HepG2 (cell line): ENCODE measurements around the gene AHRR. TPM values are rescaled to one million over a fixed set of nuclear protein-coding genes. Genes with fewer than 3 reads are reported as not detected.
A peak's percentile ranks its signal among the peaks of the same experiment; 100 is the strongest.

Experiments
- ATAC-seq: fragments of 200-7000 bp; cut with Tn5 transposase; 3 replicates; pipeline ENCODE4 v1.9.1; 2020; ENCODE audit warnings: mild to moderate bottlenecking, moderate library complexity
- Bru-seq: library from RNA; stranded (reverse); fragments of 400-500 nt; gene quantifications from one replicate; lab custom pipeline; 2021; lab: Mats Ljungman, UMichigan
- BruChase-seq, 2 experiments: library from RNA; stranded (reverse); fragments of 400-500 nt; gene quantifications; one replicate each; lab custom pipeline; 2021; lab: Mats Ljungman, UMichigan
- BruUV-seq: library from RNA; stranded (reverse); fragments of 400-500 nt; replicated peaks from 2 replicates; lab custom pipeline; 2021; lab: Mats Ljungman, UMichigan
- CTCF ChIA-PET: fragments of 300-600 bp; formaldehyde crosslinking; extraction: SDS; loops from one replicate; lab custom pipeline; 2021; ENCODE audit warnings: low total read pairs, inconsistent platforms, low intra/inter-chr PET ratio; lab: Yijun Ruan, JAX
- POLR2A ChIA-PET: fragments of 350-600 bp; sonication (Branson Sonifier 250); formaldehyde crosslinking; loops from one replicate; lab custom pipeline; 2020; ENCODE audit warnings: antibody characterized with exemption, inconsistent platforms; lab: Yijun Ruan, JAX
- DNase-seq: peaks from one replicate; pipeline ENCODE4 v3.0.0-alpha.2; 2015; ENCODE audit warnings: low spot score
- FAIRE-seq: peaks from 3 replicates; lab custom pipeline; 2011; peaks lifted over from hg19 to GRCh38; lab: Jason Lieb, UNC
- H2AFZ ChIP-seq: one replicate; pipeline ENCODE4 v1.6.1; 2011; ENCODE audit warnings: low read length, inconsistent platforms
- H3K27ac ChIP-seq: fragments of 300-600 bp; 3 replicates; pipeline ENCODE4 v1.8.0; 2011; ENCODE audit warnings: mixed run types, mild to moderate bottlenecking, mixed read lengths, low read length, inconsistent platforms; ENCODE audit not compliant: insufficient read depth; ENCODE audit errors: extremely low read length
- H3K27me3 ChIP-seq, 2 experiments: fragments of 200-600 bp in 1 of 2; 2 replicates in 1 of 2; 3 replicates in 1 of 2; pipeline versions ENCODE4 v1.6.0 to v1.8.0; 2011; ENCODE audit warnings: low read length in 2 of 2, mild to moderate bottlenecking in 2 of 2, moderate library complexity in 2 of 2, inconsistent platforms in 1 of 2; ENCODE audit not compliant: insufficient read depth in 2 of 2, control insufficient read depth in 1 of 2
- H3K36me3 ChIP-seq, 2 experiments: fragments of 200-600 bp in 1 of 2; replicated peaks in 1 of 2; 2 replicates in 1 of 2; 3 replicates in 1 of 2; pipeline versions ENCODE4 v1.5.1 to v1.8.0; 2011; ENCODE audit warnings: low read length in 2 of 2, inconsistent platforms in 1 of 2; ENCODE audit not compliant: insufficient read depth in 2 of 2, control insufficient read depth in 1 of 2
- H3K4me1 ChIP-seq: 2 replicates; pipeline ENCODE4 v1.5.1; 2012; ENCODE audit warnings: low read length, inconsistent platforms; ENCODE audit not compliant: insufficient read depth
- H3K4me2 ChIP-seq: 2 replicates; pipeline ENCODE4 v1.6.0; 2011; ENCODE audit warnings: low read depth, low read length, inconsistent platforms
- H3K4me3 ChIP-seq, 3 experiments: fragments of 200-600 bp in 1 of 3; sonication (generic), shearing (Covaris generic) in 1 of 3; replicated peaks in 1 of 3; 2 replicates each; pipeline ENCODE4 v1.5.1; 2011 to 2016; ENCODE audit warnings: low read length in 3 of 3, inconsistent platforms in 2 of 3, low read depth in 2 of 3, mild to moderate bottlenecking in 2 of 3, control low read depth in 1 of 3, mixed read lengths in 1 of 3; ENCODE audit not compliant: insufficient read depth in 1 of 3
- H3K79me2 ChIP-seq: one replicate; pipeline ENCODE4 v1.6.1; 2011; ENCODE audit warnings: low read length, inconsistent platforms; ENCODE audit not compliant: insufficient read depth
- H3K9ac ChIP-seq: 2 replicates; pipeline ENCODE4 v1.6.0; 2011; ENCODE audit warnings: mild to moderate bottlenecking, low read depth, low read length, inconsistent platforms; ENCODE audit not compliant: insufficient read depth
- H3K9me3 ChIP-seq: 2 replicates; pipeline ENCODE4 v1.5.1; 2012; ENCODE audit warnings: mild to moderate bottlenecking, low read length
- H4K20me1 ChIP-seq: 2 replicates; pipeline ENCODE4 v1.6.0; 2011; ENCODE audit warnings: inconsistent platforms, mild to moderate bottlenecking, low read length, moderate library complexity; ENCODE audit not compliant: insufficient read depth
- BHLHE40 ChIP-seq: IDR thresholded peaks from 2 replicates; pipeline ENCODE4 v1.6.1; 2011; ENCODE audit warnings: low read length, improper control_type of control experiment
- CBFB ChIP-seq: sonication (generic); formaldehyde crosslinking; IDR thresholded peaks from 2 replicates; pipeline ENCODE4 v1.4.0; 2020; ENCODE audit warnings: missing genetic modification reagents
- CHD2 ChIP-seq: IDR thresholded peaks from 2 replicates; pipeline ENCODE4 v1.6.1; 2011; ENCODE audit warnings: low read depth, low read length, improper control_type of control experiment
- DMAP1 ChIP-seq: IDR thresholded peaks from 2 replicates; pipeline ENCODE4 v1.6.1; 2016
- FOXA3 ChIP-seq: IDR thresholded peaks from 2 replicates; pipeline ENCODE4 v1.6.1; 2016; ENCODE audit warnings: missing genetic modification reagents, missing compliant biosample characterization
- FOXC1 ChIP-seq: sonication (generic); formaldehyde crosslinking; IDR thresholded peaks from 2 replicates; pipeline ENCODE4 v1.8.0; 2022; ENCODE audit warnings: mild to moderate bottlenecking, missing genetic modification reagents, borderline replicate concordance
- HMG20A ChIP-seq: IDR thresholded peaks from 2 replicates; pipeline ENCODE4 v1.6.1; 2016; ENCODE audit warnings: borderline replicate concordance
- HOXA3 ChIP-seq: sonication (generic); formaldehyde crosslinking; IDR thresholded peaks from 2 replicates; pipeline ENCODE4 v1.5.0; 2020; ENCODE audit warnings: missing genetic modification reagents
- KDM3A ChIP-seq: IDR thresholded peaks from 2 replicates; pipeline ENCODE4 v1.6.1; 2018; ENCODE audit warnings: low read depth, missing compliant biosample characterization
- KDM4B ChIP-seq: sonication (generic); formaldehyde crosslinking; IDR thresholded peaks from 2 replicates; pipeline ENCODE4 v1.4.0; 2020; ENCODE audit warnings: missing genetic modification reagents
- MAZ ChIP-seq, 2 experiments: sonication (generic) in 1 of 2; formaldehyde crosslinking in 1 of 2; IDR thresholded peaks; 2 replicates each; pipeline versions ENCODE4 v1.5.0 to v1.6.1; 2012 to 2020; ENCODE audit warnings: low read depth in 2 of 2, mild to moderate bottlenecking in 2 of 2, borderline replicate concordance in 1 of 2, improper control_type of control experiment in 1 of 2, low read length in 1 of 2, missing genetic modification reagents in 1 of 2, moderate library complexity in 1 of 2
- MYC ChIP-seq: sonication (generic); formaldehyde crosslinking; IDR thresholded peaks from 2 replicates; pipeline ENCODE4 v1.9.0; 2021; ENCODE audit warnings: missing genetic modification reagents, borderline replicate concordance
- NONO ChIP-seq, 2 experiments: fragments of 450-650 bp in 1 of 2; sonication (generic) in 1 of 2; formaldehyde crosslinking in 1 of 2; IDR thresholded peaks in 1 of 2; conservative IDR thresholded peaks in 1 of 2; 2 replicates each; pipeline versions ENCODE4 v1.6.1 to v1.8.0; 2017 to 2022; ENCODE audit warnings: mild to moderate bottlenecking in 1 of 2, missing genetic modification reagents in 1 of 2, moderate library complexity in 1 of 2
- TBP ChIP-seq: sonication (generic); formaldehyde crosslinking; IDR thresholded peaks from 2 replicates; pipeline ENCODE4 v1.5.0; 2020; ENCODE audit warnings: missing genetic modification reagents
- ZBTB7B ChIP-seq: sonication (generic); formaldehyde crosslinking; IDR thresholded peaks from 2 replicates; pipeline ENCODE4 v1.4.0; 2020; ENCODE audit warnings: missing genetic modification reagents
- ZNF180 ChIP-seq: sonication (generic); formaldehyde crosslinking; IDR thresholded peaks from 2 replicates; pipeline ENCODE4 v1.4.0; 2020; ENCODE audit warnings: low read depth, missing genetic modification reagents, borderline replicate concordance
- ZNF572 ChIP-seq: sonication (generic); formaldehyde crosslinking; IDR thresholded peaks from 2 replicates; pipeline ENCODE4 v1.5.1; 2020; ENCODE audit warnings: mild to moderate bottlenecking, missing genetic modification reagents
- ZNF644 ChIP-seq: IDR thresholded peaks from 2 replicates; pipeline ENCODE4 v1.6.1; 2016; ENCODE audit warnings: low read depth
- ZNF710 ChIP-seq: sonication (generic); formaldehyde crosslinking; IDR thresholded peaks from 2 replicates; pipeline ENCODE4 v1.5.0; 2020; ENCODE audit warnings: mild to moderate bottlenecking, missing genetic modification reagents, borderline replicate concordance
- whole genome bisulfite sequencing: methylation state at CpG from one replicate; pipeline ENCODE4 v1.1.6; 2017; ENCODE audit warnings: low lambda C conversion rate; 5-methylcytosine and 5-hydroxymethylcytosine counted together
- in situ Hi-C: cut with HindIII; loops from 2 replicates; pipeline ENCODE4 v1.10.0; 2017; ENCODE audit warnings: low pct_unique_long_range_greater_than_20kb; ENCODE audit not compliant: extremely low pct_ligation_motif_present
- intact Hi-C: fragments of 100-400 bp; cut with micrococcal nuclease; formaldehyde crosslinking; loops from one replicate; pipeline ENCODE4 v1.10.0; 2022; ENCODE audit not compliant: unreplicated experiment
- long read RNA-seq, 2 experiments: library from RNA in 1 of 2; library from polyadenylated mRNA in 1 of 2; stranded (forward) in 1 of 2; unstranded in 1 of 2; transcript quantifications; one replicate each; pipeline ENCODE4 v2.0.0, GENCODE V29; 2019 to 2022
- polyA minus RNA-seq, 3 experiments: library from RNA; depleted of rRNA, polyadenylated mRNA; stranded (reverse); fragments of >200 nt; gene quantifications; 2 replicates each; pipeline ENCODE4 v1.2.3, GENCODE V29; 2011; ENCODE audit warnings: low replicate concordance in 1 of 3
- polyA plus RNA-seq, 8 experiments: library from polyadenylated mRNA; depleted of rRNA in 3 of 8; stranded (reverse) in 7 of 8; unstranded in 1 of 8; fragments of >200 nt; fragmentation: Illumina TruSeq in 4 of 8; extraction: Trizol in 4 of 8; gene quantifications; 2 replicates each; pipeline versions ENCODE4 v1.2.1 to v1.2.3, GENCODE V29; 2011 to 2016; ENCODE audit warnings: low read depth in 4 of 8, missing spikeins in 1 of 8, mixed read lengths in 1 of 8; ENCODE audit not compliant: insufficient read depth in 1 of 8
- total RNA-seq, 5 experiments: library from RNA; depleted of rRNA; stranded (reverse); fragments of >200 nt; fragmentation: Illumina TruSeq; extraction: Trizol; gene quantifications; 2 replicates each; pipeline ENCODE4 v1.2.3, GENCODE V29; 2016; ENCODE audit warnings: low read depth in 1 of 5

Gene AHRR
- total RNA-seq (2016; rRNA removed; fragmentation: Illumina TruSeq; extraction: Trizol) (0.13 and 0.35 TPM in 2 replicates), polyA plus RNA-seq (2011; rRNA removed) (0.18 and 0.28 TPM in 2 replicates), polyA minus RNA-seq (2011; rRNA and poly(A)+ RNA removed; ENCODE audit: low replicate concordance) (0.30 and 8.5 TPM in 2 replicates), Bru-seq, nascent RNA (percentile 24 among the genes with signal in this experiment), BruChase-seq, experiment 1, labeled RNA remaining after a 6-hour chase (percentile 24 among the genes with signal in this experiment), BruChase-seq, experiment 2, labeled RNA remaining after a 2-hour chase (percentile 27 among the genes with signal in this experiment)
- 0.30 and 0.44 TPM in 2 replicates for total RNA-seq (2016; cell fraction: cytosol; rRNA removed; fragmentation: Illumina TruSeq; extraction: Trizol; ENCODE audit: low read depth)
- 0.17 and 0.19 TPM in 2 replicates for total RNA-seq (2016; cell fraction: insoluble cytoplasmic fraction; rRNA removed; fragmentation: Illumina TruSeq; extraction: Trizol)
- total RNA-seq (2016; cell fraction: membrane; rRNA removed; fragmentation: Illumina TruSeq; extraction: Trizol), result 0.14 and 0.22 TPM in 2 replicates
- 0.19 and 0.41 TPM in 2 replicates for total RNA-seq (2016; cell fraction: nucleus; rRNA removed; fragmentation: Illumina TruSeq; extraction: Trizol)
- polyA plus RNA-seq (2011; cell fraction: cytosol; rRNA removed), result 0.17 and 0.20 TPM in 2 replicates
- 1.5 and 2.1 TPM in 2 replicates for polyA plus RNA-seq (2011; cell fraction: nucleus; rRNA removed)
- polyA plus RNA-seq (2012), result 0.23 and 0.61 TPM in 2 replicates
- polyA plus RNA-seq (2016; cell fraction: cytosol; fragmentation: Illumina TruSeq; extraction: Trizol; ENCODE audit: low read depth), result 0.16 TPM in 1 of 2 replicates, not detected in the other
- 0.15 and 0.39 TPM in 2 replicates for polyA plus RNA-seq (2016; cell fraction: insoluble cytoplasmic fraction; fragmentation: Illumina TruSeq; extraction: Trizol; ENCODE audit: low read depth)
- polyA plus RNA-seq (2016; cell fraction: membrane; fragmentation: Illumina TruSeq; extraction: Trizol; ENCODE audit: low read depth), result 0.09 and 0.48 TPM in 2 replicates
- 0.63 and 0.89 TPM in 2 replicates for polyA plus RNA-seq (2016; cell fraction: nucleus; fragmentation: Illumina TruSeq; extraction: Trizol; ENCODE audit: insufficient read depth, low read depth)
- 0.40 TPM in 1 of 2 replicates, not detected in the other for polyA minus RNA-seq (2011; cell fraction: cytosol; rRNA and poly(A)+ RNA removed)
- polyA minus RNA-seq (2011; cell fraction: nucleus; rRNA and poly(A)+ RNA removed), result 0.39 and 1.1 TPM in 2 replicates
- long read RNA-seq, experiment 1, result 0 reads
- long read RNA-seq, experiment 2, partial matches to known transcripts, result 0 of 4 reads
- long read RNA-seq, experiment 2, other reads (novel, unspliced or antisense), result 4 of 4 reads

DNA sequence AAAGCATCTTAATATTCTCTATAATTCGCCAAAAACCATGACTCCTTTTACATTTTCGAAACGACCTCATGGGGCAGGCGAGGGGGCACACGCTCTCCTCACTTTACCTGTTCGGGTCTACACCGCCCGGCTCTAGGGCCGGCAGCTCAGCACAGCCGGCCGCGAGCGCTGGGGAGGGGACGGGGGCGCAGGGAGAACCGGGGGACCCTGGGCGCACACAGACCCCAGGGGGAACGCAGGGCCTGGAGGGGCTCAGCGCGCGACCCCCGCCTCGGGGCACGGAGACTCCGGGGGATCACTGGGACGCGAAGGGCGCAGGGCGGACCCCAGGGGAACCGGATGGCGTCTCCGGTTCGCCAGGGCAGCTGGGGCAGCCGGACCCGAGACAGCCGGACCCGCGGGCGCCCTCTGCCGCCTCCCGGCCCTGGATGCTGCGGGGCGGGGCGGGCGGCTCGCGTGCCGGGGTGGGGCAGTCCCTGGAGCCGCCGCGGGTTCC, at the start of gene AHRR:
Gene AHRR, plus strand, starts transcription at position 485 of the 496 bp plus-strand sequence. CDS start 22,189 bp downstream, outside the sequence.
- FAIRE-seq (no peak), ATAC-seq (peak; percentile 73), DNase-seq (peak; percentile 12)
- Histone ChIP-seq H3K4me2 (peak within 1 kb of the TSS; percentile 71), H3K27me3 (peaks cover 4 to 35% of the 10 kb centered on the region in 2 experiments; a peak in 4 of 5 replicates), H3K36me3 (no peaks in the 10 kb centered on the region), H3K27ac (no peak within 1 kb of the TSS), H3K79me2 (no peaks in the 10 kb centered on the region), H3K9ac (no peak within 1 kb of the TSS), H4K20me1 (0 out of 2 replicates have a peak, but pooled peaks cover 3% of the 10 kb centered on the region), H3K4me1 (peaks cover 23% of the 10 kb centered on the region), H3K9me3 (no peaks in the 10 kb centered on the region), H3K4me3 (peak within 1 kb of the TSS; percentile 58 to 68 (median 67); a peak in 5 of 6 replicates), H2AFZ (no peak within 1 kb of the TSS)
- 0% methylated on average over 4 of the region's 51 CpGs for WGBS
- CTCF ChIA-PET, result no interaction called here
- POLR2A ChIA-PET, result no interaction called here
- intact Hi-C loops (no loop called here), in situ Hi-C loops (no loop called here)
- BruUV-seq, result no TSS peak
- TF ChIP-seq ZNF644 (no peak), KDM3A (CRISPR knock-in tag) (no peak), FOXC1 (CRISPR knock-in tag) (no peak), KDM4B (CRISPR knock-in tag) (no peak), ZNF572 (CRISPR knock-in tag) (no peak), MAZ (IDR thresholded peaks at IDR 0.05; ENCODE audit: borderline replicate concordance, low read depth, low read length) (no peak), MAZ (CRISPR knock-in tag; IDR thresholded peaks at IDR 0.05; ENCODE audit: low read depth) (0 out of 2 replicates have a peak, but pooled peaks have one; percentile 26), TBP (CRISPR knock-in tag) (no peak), ZBTB7B (CRISPR knock-in tag) (peak; percentile 45; the same call in 1 of the 2 replicates), ZNF710 (CRISPR knock-in tag) (no peak), ZNF180 (CRISPR knock-in tag) (no peak), NONO (IDR thresholded peaks at IDR 0.05) (no peak), NONO (CRISPR knock-in tag; conservative IDR thresholded peaks at IDR 0.05) (0 out of 2 replicates have a peak, but pooled peaks have one; percentile 23), HMG20A (CRISPR knock-in tag) (no peak), CHD2 (no peak), BHLHE40 (peak; percentile 74), FOXA3 (no peak), CBFB (CRISPR knock-in tag) (no peak), HOXA3 (CRISPR knock-in tag) (peak; percentile 20; the same call in 1 of the 2 replicates), DMAP1 (no peak), MYC (0 out of 2 replicates have a peak, but pooled peaks have one; percentile 8)
